Activated CD4-positive, alpha-beta T cell treated with anti-CD3 and anti-CD28 coated beads, Interleukin-2, amount 10 ng/mL, durations not matched to agents 7 days and 5 days (primary cell): ENCODE results near the gene UFC1. TPM values are rescaled to one million over a fixed set of nuclear protein-coding genes. Genes with fewer than 3 reads are reported as not detected.

Experiments used
- CTCF ChIA-PET: fragments of 350-600 bp; sonication (Branson Sonifier 250); formaldehyde crosslinking; loops from one replicate; lab custom pipeline; 2021; ENCODE audit warnings: antibody characterized with exemption; lab: Charles Lee
- POLR2A ChIA-PET: fragments of 350-600 bp; sonication (Branson Sonifier 250); formaldehyde crosslinking; loops from one replicate; lab custom pipeline; 2021; ENCODE audit warnings: antibody characterized with exemption; lab: Charles Lee
- DNase-seq: peaks from one replicate; pipeline ENCODE4 v3.0.0-alpha.2; 2020
- H3K27ac Mint-ChIP-seq: one replicate; pipeline ENCODE4 v1.8.0; 2021; ENCODE audit warnings: mild to moderate bottlenecking, moderate library complexity, mixed read lengths
- H3K27me3 Mint-ChIP-seq: one replicate; pipeline ENCODE4 v1.8.0; 2021; ENCODE audit warnings: mixed read lengths
- H3K36me3 Mint-ChIP-seq: one replicate; pipeline ENCODE4 v1.8.0; 2021; ENCODE audit warnings: low read depth, mixed read lengths
- H3K4me1 Mint-ChIP-seq: one replicate; pipeline ENCODE4 v1.8.0; 2021; ENCODE audit warnings: mixed read lengths
- H3K4me3 Mint-ChIP-seq: one replicate; pipeline ENCODE4 v1.8.0; 2021; ENCODE audit warnings: mild to moderate bottlenecking, moderate library complexity, mixed read lengths
- H3K9me3 Mint-ChIP-seq: one replicate; pipeline ENCODE4 v1.8.0; 2021; ENCODE audit warnings: mixed read lengths
- total RNA-seq, 2 experiments: library from RNA; stranded (reverse); gene quantifications; one replicate each; pipeline ENCODE4 v1.2.3, GENCODE V29; 2021

Gene UFC1
- total RNA-seq, 2 experiments from 2014 or later: 115 to 120 TPM

GRCh38 chr1:161121834-161122233 is 31.9 kb upstream of the UFC1 start:
- H3K27ac Mint-ChIP-seq: no peak overlapping the region
- H3K4me3 Mint-ChIP-seq: no peak overlapping the region
- no peaks in the 10 kb centered on the region for H3K27me3 Mint-ChIP-seq
- peaks cover 53% of the 10 kb centered on the region for H3K36me3 Mint-ChIP-seq
- POLR2A ChIA-PET: no interaction called here
- CTCF ChIA-PET: interaction anchor here (0.7 to 1.6 kb wide), 8 partner anchors 14 to 354 kb away, joined by 3 to 5 read pairs (median 3); no protein-coding TSS in a partner anchor
- no peak for DNase-seq
- peaks cover 46% of the 10 kb centered on the region for H3K4me1 Mint-ChIP-seq
- no peaks in the 10 kb centered on the region for H3K9me3 Mint-ChIP-seq

GRCh38 chr1:161122967-161123366 is 30.8 kb upstream of the UFC1 start:
- peaks cover 51% of the 10 kb centered on the region for H3K4me1 Mint-ChIP-seq
- no peaks in the 10 kb centered on the region for H3K9me3 Mint-ChIP-seq
- DNase-seq: no peak
- H3K4me3 Mint-ChIP-seq: no peak overlapping the region
- H3K27me3 Mint-ChIP-seq: no peaks in the 10 kb centered on the region
- H3K36me3 Mint-ChIP-seq: peaks cover 59% of the 10 kb centered on the region
- CTCF ChIA-PET: interaction anchor here (1.2 to 1.5 kb wide), 2 partner anchors 13 to 27 kb away, joined by 3 read pairs; no protein-coding TSS in a partner anchor
- H3K27ac Mint-ChIP-seq: no peak overlapping the region
- POLR2A ChIA-PET: interaction anchor here (0.7 kb wide), 1 partner anchor 266 kb away, joined by 4 read pairs; no protein-coding TSS in a partner anchor

GRCh38 chr1:161127649-161128048 is 26.1 kb upstream of the UFC1 start:
- ChIA-PET CTCF (interaction anchor here (0.6 to 1.9 kb wide), 9 partner anchors 9 to 73 kb away, joined by 3 to 5 read pairs (median 3); partner anchors contain the start of genes NIT1 and PFDN2), POLR2A (interaction anchor here (0.6 kb wide), 1 partner anchor 134 kb away, joined by 3 read pairs; no protein-coding TSS in a partner anchor)
- Mint-ChIP-seq H3K36me3 (peaks cover 58% of the 10 kb centered on the region), H3K9me3 (no peaks in the 10 kb centered on the region), H3K4me1 (peaks cover 56% of the 10 kb centered on the region), H3K27ac (no peak overlapping the region), H3K27me3 (no peaks in the 10 kb centered on the region), H3K4me3 (no peak overlapping the region)
- no peak for DNase-seq

GRCh38 chr1:161128591-161129420 is 25.0 kb upstream of the UFC1 start:
- Mint-ChIP-seq H3K27ac (peak overlapping the region; percentile 7), H3K27me3 (no peaks in the 10 kb centered on the region), H3K36me3 (peaks cover 51% of the 10 kb centered on the region), H3K9me3 (no peaks in the 10 kb centered on the region), H3K4me1 (peaks cover 56% of the 10 kb centered on the region), H3K4me3 (no peak overlapping the region)
- ChIA-PET CTCF (interaction anchor here (0.7 to 1.9 kb wide), 3 partner anchors 10 to 36 kb away, joined by 3 to 5 read pairs (median 3); no protein-coding TSS in a partner anchor), POLR2A (no interaction called here)
- no peak for DNase-seq

GRCh38 chr1:161130266-161130665 is 23.5 kb upstream of the UFC1 start:
- H3K9me3 Mint-ChIP-seq: no peaks in the 10 kb centered on the region
- ChIA-PET CTCF (interaction anchor here (1.1 kb wide), 1 partner anchor 35 kb away, joined by 3 read pairs; no protein-coding TSS in a partner anchor), POLR2A (no interaction called here)
- no peak overlapping the region for H3K4me3 Mint-ChIP-seq
- DNase-seq: no peak
- peaks cover 59% of the 10 kb centered on the region for H3K4me1 Mint-ChIP-seq
- no peak overlapping the region for H3K27ac Mint-ChIP-seq
- peaks cover 46% of the 10 kb centered on the region for H3K36me3 Mint-ChIP-seq
- no peaks in the 10 kb centered on the region for H3K27me3 Mint-ChIP-seq

- Mint-ChIP-seq H3K4me1 (peaks cover 53% of the 10 kb centered on the region), H3K27me3 (no peaks in the 10 kb centered on the region), H3K36me3 (peaks cover 38% of the 10 kb centered on the region), H3K4me3 (no peak overlapping the region), H3K9me3 (no peaks in the 10 kb centered on the region), H3K27ac (no peak overlapping the region)
- ChIA-PET CTCF (interaction anchor here (0.6 to 1.5 kb wide), 6 partner anchors 12 to 34 kb away, joined by 3 to 7 read pairs (median 4); partner anchors contain the start of gene PPOX), POLR2A (interaction anchor here (0.9 kb wide), 1 partner anchor 22 kb away, joined by 3 read pairs; the partner anchor contains the start of gene UFC1)
- DNase-seq: no peak
Measured at GRCh38 chr1:161131523-161132409, 22.0 kb upstream of the UFC1 start.

- Mint-ChIP-seq H3K27me3 (no peaks in the 10 kb centered on the region), H3K9me3 (no peaks in the 10 kb centered on the region), H3K4me3 (no peak within 1 kb of the TSS), H3K4me1 (peaks cover 49% of the 10 kb centered on the region), H3K36me3 (peaks cover 32% of the 10 kb centered on the region), H3K27ac (no peak within 1 kb of the TSS)
- CTCF ChIA-PET: interaction anchor here (0.6 to 1.7 kb wide), 12 partner anchors 11 to 93 kb away, joined by 3 to 7 read pairs (median 5); partner anchors contain the start of genes NIT1, PFDN2, PPOX and TOMM40L
- POLR2A ChIA-PET: interaction anchor here (0.6 kb wide), 1 partner anchor 17 kb away, joined by 3 read pairs; no protein-coding TSS in a partner anchor
- DNase-seq: peak; percentile 93
Measured at GRCh38 chr1:161132410-161133219, 21.2 kb upstream of the UFC1 start, which contains the start of gene DEDD. Gene DEDD (minus strand): TSS chr1:161132667. CDS start chr1:161124462, 8,205 bp downstream.

GRCh38 chr1:161133220-161133740 is 20.5 kb upstream of the UFC1 start:
- Mint-ChIP-seq H3K36me3 (peaks cover 28% of the 10 kb centered on the region), H3K27me3 (no peaks in the 10 kb centered on the region), H3K4me1 (peaks cover 43% of the 10 kb centered on the region), H3K9me3 (no peaks in the 10 kb centered on the region), H3K4me3 (no peak overlapping the region), H3K27ac (no peak overlapping the region)
- POLR2A ChIA-PET: interaction anchor here (0.6 kb wide), 1 partner anchor 16 kb away, joined by 3 read pairs; no protein-coding TSS in a partner anchor
- no peak for DNase-seq
- CTCF ChIA-PET: interaction anchor here (0.6 to 1.7 kb wide), 13 partner anchors 12 to 92 kb away, joined by 3 to 7 read pairs (median 5); partner anchors contain the start of genes NIT1, PFDN2, PPOX and TOMM40L

GRCh38 chr1:161137881-161138280 is 15.9 kb upstream of the UFC1 start:
- POLR2A ChIA-PET: no interaction called here
- Mint-ChIP-seq H3K9me3 (no peaks in the 10 kb centered on the region), H3K4me3 (no peak overlapping the region), H3K36me3 (peaks cover 4% of the 10 kb centered on the region), H3K4me1 (peaks cover 13% of the 10 kb centered on the region), H3K27me3 (no peaks in the 10 kb centered on the region), H3K27ac (no peak overlapping the region)
- CTCF ChIA-PET: interaction anchor here (0.6 to 1.3 kb wide), 7 partner anchors 9 to 147 kb away, joined by 3 to 6 read pairs (median 4); partner anchors contain the start of genes ARHGAP30 and PPOX
- no peak for DNase-seq

GRCh38 chr1:161138431-161138830 is 15.3 kb upstream of the UFC1 start:
- POLR2A ChIA-PET: interaction anchor here (0.6 kb wide), 1 partner anchor 68 kb away, joined by 5 read pairs; no protein-coding TSS in a partner anchor
- Mint-ChIP-seq H3K9me3 (no peaks in the 10 kb centered on the region), H3K4me1 (peaks cover 13% of the 10 kb centered on the region), H3K4me3 (no peak overlapping the region), H3K36me3 (peaks cover 4% of the 10 kb centered on the region), H3K27ac (peak overlapping the region; percentile 58), H3K27me3 (no peaks in the 10 kb centered on the region)
- CTCF ChIA-PET: interaction anchor here (0.7 to 1.3 kb wide), 6 partner anchors 9 to 69 kb away, joined by 3 to 6 read pairs (median 4); partner anchors contain the start of genes ARHGAP30 and PPOX
- no peak for DNase-seq

- ChIA-PET CTCF (interaction anchor here (0.6 to 0.9 kb wide), 4 partner anchors 8 to 372 kb away, joined by 3 to 5 read pairs (median 4); no protein-coding TSS in a partner anchor), POLR2A (no interaction called here)
- H3K36me3 Mint-ChIP-seq: peaks cover 4% of the 10 kb centered on the region
- H3K27ac Mint-ChIP-seq: peak overlapping the region; percentile 13
- peak; percentile 58 for DNase-seq
- H3K4me3 Mint-ChIP-seq: no peak overlapping the region
- peaks cover 13% of the 10 kb centered on the region for H3K4me1 Mint-ChIP-seq
- H3K27me3 Mint-ChIP-seq: no peaks in the 10 kb centered on the region
- H3K9me3 Mint-ChIP-seq: no peaks in the 10 kb centered on the region
Measured at GRCh38 chr1:161139766-161140165, 14.0 kb upstream of the UFC1 start.
